H1 (cell line): ENCODE measurements around the gene BABAM2. TPM values are rescaled to one million over a fixed set of nuclear protein-coding genes. Genes with fewer than 3 reads are reported as not detected.

Experiments
- CTCF ChIA-PET: fragments of 300-600 bp; sonication (Branson Sonifier 250); formaldehyde crosslinking; loops from one replicate; lab custom pipeline; 2021; ENCODE audit not compliant: partially characterized antibody; lab: Charles Lee
- POLR2A ChIA-PET: fragments of 300-600 bp; sonication (Branson Sonifier 250); formaldehyde crosslinking; loops from one replicate; lab custom pipeline; 2021; ENCODE audit warnings: inconsistent platforms; ENCODE audit not compliant: partially characterized antibody; lab: Charles Lee
- DNase-seq, 2 experiments: peaks; one replicate each; pipeline versions ENCODE4 v3.0.0 to v3.0.0-alpha.2; 2010 to 2022; ENCODE audit warnings: low spot score in 2 of 2, low read depth in 1 of 2, mixed read lengths in 1 of 2
- FAIRE-seq: peaks from 2 replicates; lab custom pipeline; 2011; peaks lifted over from hg19 to GRCh38; lab: Jason Lieb, UNC
- H2AFZ ChIP-seq: 2 replicates; pipeline ENCODE4 v1.8.1; 2012; ENCODE audit warnings: low read length, inconsistent platforms
- H2AK5ac ChIP-seq: 2 replicates; pipeline ENCODE4 v1.6.1; 2013; ENCODE audit warnings: low read depth, low read length
- H2BK120ac ChIP-seq: replicated peaks from 2 replicates; pipeline ENCODE3; 2013; ENCODE audit warnings: low read depth, low read length, inconsistent platforms
- H2BK12ac ChIP-seq: 2 replicates; pipeline ENCODE4 v1.6.1; 2013; ENCODE audit warnings: low read depth, low read length
- H2BK15ac ChIP-seq: 2 replicates; pipeline ENCODE4 v1.6.1; 2013; ENCODE audit warnings: low read length
- H2BK20ac ChIP-seq: 2 replicates; pipeline ENCODE4 v1.6.1; 2013; ENCODE audit warnings: low read length
- H2BK5ac ChIP-seq: 2 replicates; pipeline ENCODE4 v1.6.1; 2013; ENCODE audit warnings: low read depth, low read length
- H3K14ac ChIP-seq: 2 replicates; pipeline ENCODE4 v1.6.1; 2013; ENCODE audit warnings: inconsistent platforms; ENCODE audit not compliant: insufficient read length
- H3K18ac ChIP-seq: 2 replicates; pipeline ENCODE4 v1.6.1; 2013; ENCODE audit warnings: low read length; ENCODE audit errors: extremely low read depth
- H3K23ac ChIP-seq: 2 replicates; pipeline ENCODE4 v1.6.1; 2013; ENCODE audit warnings: inconsistent platforms; ENCODE audit not compliant: insufficient read length
- H3K23me2 ChIP-seq: 2 replicates; pipeline ENCODE4 v1.6.1; 2013; ENCODE audit warnings: low read depth, low read length
- H3K27ac ChIP-seq: 2 replicates; pipeline ENCODE4 v1.6.1; 2011; ENCODE audit warnings: low read depth, low read length, inconsistent platforms
- H3K27me3 ChIP-seq, 4 experiments: replicated peaks in 1 of 4; 1 replicate in 1 of 4; 2 replicates in 3 of 4; pipeline versions ENCODE4 v1.6.1 to v1.8.1; 2011 to 2013; ENCODE audit warnings: low read length in 3 of 4, mild to moderate bottlenecking in 3 of 4, inconsistent platforms in 2 of 4, mixed read lengths in 2 of 4, moderate library complexity in 1 of 4; ENCODE audit not compliant: control insufficient read depth in 3 of 4, insufficient read depth in 3 of 4; ENCODE audit errors: extremely low read depth in 1 of 4
- H3K36me3 ChIP-seq, 4 experiments: 2 replicates each; pipeline versions ENCODE4 v1.6.1 to v1.8.1; 2011 to 2013; ENCODE audit warnings: mild to moderate bottlenecking in 4 of 4, low read length in 3 of 4, moderate library complexity in 2 of 4, control low read depth in 1 of 4, inconsistent platforms in 1 of 4; ENCODE audit not compliant: insufficient read depth in 4 of 4, control insufficient read depth in 2 of 4
- H3K4ac ChIP-seq: replicated peaks from 2 replicates; pipeline ENCODE3; 2013; ENCODE audit warnings: low read length, low read depth, mixed read lengths, inconsistent platforms; ENCODE audit not compliant: insufficient read length
- H3K4me1 ChIP-seq, 4 experiments: replicated peaks in 1 of 4; 1 replicate in 1 of 4; 2 replicates in 3 of 4; pipeline versions ENCODE4 v1.6.1 to v1.8.1; 2011 to 2013; ENCODE audit warnings: low read length in 3 of 4, inconsistent platforms in 2 of 4, mixed read lengths in 1 of 4; ENCODE audit not compliant: insufficient read depth in 4 of 4, control insufficient read depth in 3 of 4
- H3K4me2 ChIP-seq, 2 experiments: 2 replicates each; pipeline versions ENCODE4 v1.6.1 to v1.8.1; 2011 to 2013; ENCODE audit warnings: low read depth in 2 of 2, low read length in 2 of 2, control low read depth in 1 of 2, inconsistent platforms in 1 of 2, mild to moderate bottlenecking in 1 of 2; ENCODE audit not compliant: insufficient read depth in 1 of 2
- H3K4me3 ChIP-seq, 4 experiments: fragments of 200-600, 300-600 bp in 1 of 4; sonication (generic), shearing (Covaris generic), sonication (Bioruptor Twin) in 1 of 4; 2 replicates each; pipeline versions ENCODE4 v1.5.1 to v1.8.1; 2011 to 2016; ENCODE audit warnings: low read length in 4 of 4, low read depth in 3 of 4, control low read depth in 2 of 4, inconsistent platforms in 2 of 4, mild to moderate bottlenecking in 2 of 4, mixed read lengths in 1 of 4, moderate library complexity in 1 of 4; ENCODE audit not compliant: insufficient read depth in 2 of 4; ENCODE audit errors: extremely low read depth in 1 of 4
- H3K56ac ChIP-seq: replicated peaks from 2 replicates; pipeline ENCODE3; 2013; ENCODE audit warnings: low read depth, mild to moderate bottlenecking, mixed read lengths, low read length, inconsistent platforms; ENCODE audit not compliant: insufficient read length
- H3K79me1 ChIP-seq: 2 replicates; pipeline ENCODE4 v1.6.1; 2013; ENCODE audit warnings: low read depth, low read length, control low read depth
- H3K79me2 ChIP-seq, 2 experiments: 2 replicates each; pipeline versions ENCODE4 v1.6.1 to v1.8.1; 2012 to 2013; ENCODE audit warnings: low read length in 2 of 2, mild to moderate bottlenecking in 2 of 2, inconsistent platforms in 1 of 2; ENCODE audit not compliant: insufficient read depth in 2 of 2, control insufficient read depth in 1 of 2
- H3K9ac ChIP-seq, 4 experiments: replicated peaks in 1 of 4; 1 replicate in 1 of 4; 2 replicates in 3 of 4; pipeline versions ENCODE4 v1.6.1 to v1.8.1; 2011 to 2013; ENCODE audit warnings: low read depth in 3 of 4, low read length in 3 of 4, control low read depth in 2 of 4, mild to moderate bottlenecking in 2 of 4, moderate library complexity in 2 of 4, inconsistent platforms in 1 of 4; ENCODE audit errors: extremely low read depth in 1 of 4
- H3K9me3 ChIP-seq, 2 experiments: 2 replicates each; pipeline versions ENCODE4 v1.6.1 to v1.8.1; 2012 to 2013; ENCODE audit warnings: mild to moderate bottlenecking in 2 of 2, moderate library complexity in 2 of 2, control low read depth in 1 of 2, inconsistent platforms in 1 of 2, low read depth in 1 of 2, low read length in 1 of 2, mixed read lengths in 1 of 2; ENCODE audit not compliant: insufficient read depth in 2 of 2
- H4K20me1 ChIP-seq, 2 experiments: replicated peaks in 1 of 2; 2 replicates each; pipeline versions ENCODE3 to v1.8.1; 2011 to 2013; ENCODE audit warnings: inconsistent platforms in 2 of 2, low read length in 2 of 2, mild to moderate bottlenecking in 1 of 2; ENCODE audit not compliant: insufficient read depth in 2 of 2, control insufficient read depth in 1 of 2
- H4K5ac ChIP-seq: 2 replicates; pipeline ENCODE4 v1.6.1; 2013; ENCODE audit warnings: low read length, low read depth, mixed read lengths, inconsistent platforms; ENCODE audit not compliant: insufficient read length
- H4K8ac ChIP-seq: 2 replicates; pipeline ENCODE4 v1.8.0; 2013; ENCODE audit warnings: mild to moderate bottlenecking, moderate library complexity, low read length, inconsistent platforms; ENCODE audit not compliant: insufficient read depth; ENCODE audit errors: extremely low read depth
- H4K91ac ChIP-seq: replicated peaks from 2 replicates; pipeline ENCODE3; 2013; ENCODE audit warnings: low read length, mixed read lengths, inconsistent platforms; ENCODE audit not compliant: insufficient read length
- WGBS, 2 experiments: shearing (Covaris generic) in 1 of 2; methylation state at CpG; one replicate each; pipeline versions ENCODE4 v1.1.6 to v1.1.7; 2013 to 2015; ENCODE audit warnings: low lambda C conversion rate in 2 of 2, mixed read lengths in 2 of 2, inconsistent platforms in 1 of 2, low coverage in 1 of 2, missing lambda C conversion rate in 1 of 2; ENCODE audit not compliant: insufficient replicate concordance in 2 of 2, insufficient coverage in 1 of 2, insufficient read length in 1 of 2; ENCODE audit errors: extremely low coverage in 1 of 2, missing lambda C conversion rate in 1 of 2; 5-methylcytosine and 5-hydroxymethylcytosine counted together
- polyA plus RNA-seq, 7 experiments: library from polyadenylated mRNA; depleted of rRNA in 3 of 7; stranded (reverse) in 5 of 7; unstranded in 2 of 7; fragments of >200 nt in 5 of 7; fragments of 200-250 nt in 2 of 7; gene quantifications; 1 replicate in 5 of 7; 2 replicates in 1 of 7; 4 replicates in 1 of 7; pipeline versions ENCODE4 v1.2.1 to v1.2.3, GENCODE V29; 2011 to 2013; ENCODE audit warnings: missing spikeins in 2 of 7, mixed read lengths in 2 of 7
- total RNA-seq: library from RNA; stranded (reverse); fragmentation: NEBNext Ultra II Directional; extraction: Animal tissue kit (Norgen Biotek cat#: 25700); gene quantifications from 2 replicates; pipeline ENCODE4 v1.2.1, GENCODE V29; 2021

The BABAM2 gene
- total and polyA plus RNA-seq, 2 of the 8 experiments (the other 6 are each of a cell fraction or from before 2014, with no cell fraction given), result 15.8 to 20.9 TPM

DNA sequence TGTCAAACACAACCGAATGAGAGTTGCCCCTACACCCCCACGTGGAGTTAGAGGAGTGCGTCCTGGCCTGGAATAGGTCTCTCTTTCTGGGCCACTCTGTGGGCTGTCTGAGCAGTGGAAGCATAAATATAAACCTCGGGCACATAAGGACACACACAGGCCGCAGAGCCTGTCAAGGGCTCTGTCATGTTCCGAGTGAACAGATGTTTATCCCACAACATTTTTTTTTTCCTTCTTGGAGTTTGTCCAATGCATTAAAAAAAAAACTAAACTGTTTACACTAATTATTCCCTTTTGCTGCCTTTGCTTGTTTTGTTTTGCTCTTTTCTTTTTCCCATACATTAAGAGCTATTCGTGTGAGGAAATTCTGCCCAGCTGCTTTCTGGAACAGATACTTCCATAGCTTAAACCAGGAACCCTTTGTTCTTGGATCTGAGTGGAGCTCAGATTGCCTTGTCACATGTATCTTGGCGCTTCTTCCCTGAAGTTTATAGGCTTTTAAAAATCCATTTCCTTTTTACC, 273.8 kb downstream of the BABAM2 start:
- 86% methylated on average over 8 of the region's 8 CpGs; no CpG with 5 or more reads in 1 of the 2 experiments for WGBS, 2 experiments
- no peak for FAIRE-seq

More for the DNA sequence above, 273.8 kb downstream of the BABAM2 start:
- H3K18ac ChIP-seq, result no peak overlapping the region
- no peak overlapping the region for H2BK5ac ChIP-seq
- H3K4me1 ChIP-seq, result no peaks in the 10 kb centered on the region
- no peaks in the 10 kb centered on the region for H4K20me1 ChIP-seq
- no peak overlapping the region for H2AFZ ChIP-seq
- no peaks in the 10 kb centered on the region for H3K36me3 ChIP-seq
- H3K23me2 ChIP-seq, result no peaks in the 10 kb centered on the region
- no peak overlapping the region for H2BK120ac ChIP-seq
- H3K4me2 ChIP-seq, result no peak overlapping the region
- H3K27ac ChIP-seq, result no peak overlapping the region
- no peak overlapping the region for H3K4ac ChIP-seq
- no peak overlapping the region for H4K5ac ChIP-seq
- ChIA-PET POLR2A (no interaction called here), CTCF (interaction anchor here (0.9 to 1.4 kb wide), 2 partner anchors 9 to 11 kb away, joined by 3 read pairs; no protein-coding TSS in a partner anchor)
- no peak overlapping the region for H3K23ac ChIP-seq
- H3K9me3 ChIP-seq, result no peaks in the 10 kb centered on the region
- no peak overlapping the region for H3K14ac ChIP-seq
- H2BK15ac ChIP-seq, result no peak overlapping the region
- no peak overlapping the region for H2AK5ac ChIP-seq
- H3K27me3 ChIP-seq, result no peaks in the 10 kb centered on the region
- H3K9ac ChIP-seq, result no peak overlapping the region
- H4K91ac ChIP-seq, result no peak overlapping the region
- no peak for DNase-seq
- H3K79me1 ChIP-seq, result no peaks in the 10 kb centered on the region
- H2BK12ac ChIP-seq, result no peak overlapping the region
- H4K8ac ChIP-seq, result no peak overlapping the region
- H2BK20ac ChIP-seq, result no peak overlapping the region
- no peak overlapping the region for H3K56ac ChIP-seq
- H3K4me3 ChIP-seq, result no peak overlapping the region
- no peaks in the 10 kb centered on the region for H3K79me2 ChIP-seq
